GM23338 (cell line): ENCODE results near the gene INPP4B. TPM values are rescaled to one million over a fixed set of nuclear protein-coding genes. Genes with fewer than 3 reads are reported as not detected.

Experiments used
- ATAC-seq: fragments of 200-7000 bp; cut with Tn5 transposase; 3 replicates; pipeline ENCODE4 v1.9.1; 2020
- DNase-seq: peaks from one replicate; pipeline ENCODE4 v3.0.0-alpha.2; 2015; ENCODE audit warnings: low spot score
- H2AFZ ChIP-seq: fragments of 200-600 bp; sonication (generic); 2 replicates; pipeline ENCODE4 v1.8.0; 2016; ENCODE audit warnings: antibody characterized with exemption, mild to moderate bottlenecking, moderate library complexity
- H3F3A ChIP-seq: fragments of 200-600 bp; sonication (generic); replicated peaks from 2 replicates; pipeline ENCODE4 v1.8.0; 2017; ENCODE audit warnings: antibody characterized with exemption, mixed run types, low read depth
- H3K27ac ChIP-seq: fragments of 200-600 bp; sonication (generic); 2 replicates; pipeline ENCODE4 v1.6.1; 2016; ENCODE audit warnings: low read depth
- H3K27me3 ChIP-seq: fragments of 200-600 bp; sonication (generic); 2 replicates; pipeline ENCODE4 v1.8.0; 2016; ENCODE audit warnings: mild to moderate bottlenecking, mixed run types, moderate library complexity; ENCODE audit not compliant: insufficient read depth
- H3K36me3 ChIP-seq: fragments of 200-600 bp; sonication (generic); 2 replicates; pipeline ENCODE4 v1.8.0; 2016; ENCODE audit warnings: mild to moderate bottlenecking; ENCODE audit not compliant: insufficient read depth
- H3K4me1 ChIP-seq: fragments of 200-600 bp; sonication (generic); 2 replicates; pipeline ENCODE4 v1.8.0; 2016; ENCODE audit warnings: mild to moderate bottlenecking, moderate library complexity; ENCODE audit not compliant: insufficient read depth
- H3K4me2 ChIP-seq: fragments of 200-600 bp; sonication (generic); 2 replicates; pipeline ENCODE4 v1.7.1; 2017; ENCODE audit warnings: mixed run types
- H3K4me3 ChIP-seq: fragments of 200-600 bp; sonication (generic); 2 replicates; pipeline ENCODE4 v1.6.1; 2016; ENCODE audit warnings: mixed run types
- H3K79me2 ChIP-seq: fragments of 200-600 bp; sonication (generic); replicated peaks from 2 replicates; pipeline ENCODE4 v1.8.0; 2017; ENCODE audit warnings: mild to moderate bottlenecking; ENCODE audit not compliant: insufficient read depth
- H3K9me2 ChIP-seq: fragments of 200-600 bp; sonication (generic); 2 replicates; pipeline ENCODE4 v1.8.0; 2017; ENCODE audit not compliant: insufficient read depth
- H4K20me1 ChIP-seq: fragments of 200-600 bp; sonication (generic); replicated peaks from 2 replicates; pipeline ENCODE4 v1.8.0; 2017; ENCODE audit warnings: mild to moderate bottlenecking; ENCODE audit not compliant: insufficient read depth
- H3K27ac Mint-ChIP-seq: 2 replicates; pipeline ENCODE4 v1.8.0; 2020; ENCODE audit warnings: inconsistent platforms, mild to moderate bottlenecking, moderate library complexity, mixed read lengths
- H3K27me3 Mint-ChIP-seq: 3 replicates; pipeline ENCODE4 v1.8.0; 2022; ENCODE audit warnings: low read depth, mild to moderate bottlenecking, moderate library complexity, mixed read lengths, inconsistent platforms; ENCODE audit not compliant: insufficient read depth, poor library complexity
- H3K36me3 Mint-ChIP-seq: 3 replicates; pipeline ENCODE4 v1.8.0; 2021; ENCODE audit warnings: low read depth, mild to moderate bottlenecking, inconsistent platforms, moderate library complexity, mixed read lengths
- H3K4me1 Mint-ChIP-seq: 3 replicates; pipeline ENCODE4 v1.8.0; 2020; ENCODE audit warnings: mild to moderate bottlenecking, inconsistent platforms, mixed read lengths
- H3K4me3 Mint-ChIP-seq: 3 replicates; pipeline ENCODE4 v1.8.0; 2021; ENCODE audit warnings: moderate library complexity, mild to moderate bottlenecking, inconsistent platforms, mixed read lengths
- H3K9me3 Mint-ChIP-seq: 3 replicates; pipeline ENCODE4 v1.8.0; 2020; ENCODE audit warnings: moderate library complexity, mild to moderate bottlenecking, inconsistent platforms, mixed read lengths
- EZH2phosphoT487 ChIP-seq: fragments of 200-600 bp; sonication (generic); IDR thresholded peaks from one replicate; pipeline ENCODE4 v1.8.1; 2018; ENCODE audit warnings: antibody characterized with exemption; ENCODE audit not compliant: unreplicated experiment
- JUNB ChIP-seq: IDR thresholded peaks from one replicate; pipeline ENCODE4 v1.6.1; 2016; ENCODE audit warnings: antibody characterized with exemption; ENCODE audit not compliant: unreplicated experiment
- NANOG ChIP-seq: IDR thresholded peaks from 2 replicates; pipeline ENCODE4 v1.6.1; 2016; ENCODE audit warnings: antibody characterized with exemption, borderline replicate concordance
- POLR2AphosphoS5 ChIP-seq: IDR thresholded peaks from 2 replicates; pipeline ENCODE4 v1.6.1; 2016; ENCODE audit warnings: antibody characterized with exemption, low read depth
- STAT1 ChIP-seq: IDR thresholded peaks from one replicate; pipeline ENCODE4 v1.6.1; 2016; ENCODE audit warnings: antibody characterized with exemption; ENCODE audit not compliant: unreplicated experiment
- ZNF114 ChIP-seq: fragments of 250-450 bp; sonication (Bioruptor Pico); IDR thresholded peaks from 2 replicates; pipeline ENCODE4 v1.5.0; 2020; ENCODE audit warnings: mild to moderate bottlenecking, moderate library complexity
- polyA plus RNA-seq: library from polyadenylated mRNA; unstranded; fragments of >200 nt; fragmentation: Nextera tagmentation; extraction: Ambion mirVana; gene quantifications from 2 replicates; pipeline ENCODE4 v1.2.1, GENCODE V29; 2016
- total RNA-seq: library from RNA; depleted of rRNA; stranded (reverse); fragments of >200 nt; shearing (Covaris generic); gene quantifications from 2 replicates; pipeline ENCODE4 v1.2.3, GENCODE V29; 2014
- TF ChIP-seq, protein P1 (sequence below), 2 experiments: fragments of 200-600 bp in 1 of 2; sonication (generic) in 1 of 2; conservative IDR thresholded peaks; 2 replicates each; pipeline versions ENCODE4 v1.5.1 to v1.6.1; 2016 to 2017; ENCODE audit warnings: antibody characterized with exemption in 2 of 2, low read depth in 2 of 2, mild to moderate bottlenecking in 2 of 2, moderate library complexity in 1 of 2
- TF ChIP-seq, protein P2 (sequence below): IDR thresholded peaks from 2 replicates; pipeline ENCODE4 v1.6.1; 2016; ENCODE audit warnings: antibody characterized with exemption
- TF ChIP-seq, protein P3 (sequence below): IDR thresholded peaks from one replicate; pipeline ENCODE4 v1.6.1; 2018; ENCODE audit warnings: antibody characterized with exemption; ENCODE audit not compliant: unreplicated experiment

Gene INPP4B
- total and polyA plus RNA-seq, 2 experiments from 2014 or later: 0.11 to 0.14 TPM

DNA sequence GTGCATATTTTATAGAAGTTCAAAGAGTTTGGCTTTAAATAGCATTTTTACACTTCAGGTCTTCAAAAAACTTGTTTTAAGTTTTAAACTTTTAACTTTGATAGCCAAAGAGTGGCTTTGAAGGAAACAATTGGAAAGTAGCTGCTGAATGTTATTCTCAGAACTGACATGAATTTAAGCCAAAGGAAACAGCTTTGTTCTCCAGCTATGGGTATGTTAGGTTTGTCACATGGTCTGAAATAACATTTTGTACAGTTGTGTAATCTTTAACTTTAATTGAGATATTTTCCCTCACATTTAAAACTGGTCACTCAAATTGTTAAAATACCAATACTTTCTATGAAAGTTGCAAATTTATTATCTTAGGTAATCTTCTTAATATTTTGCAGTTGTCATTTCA lies 645.1 kb downstream of the INPP4B start:
- H3K27ac Mint-ChIP-seq: no peak overlapping the region
- H3K9me3 Mint-ChIP-seq: no peaks in the 10 kb centered on the region
- no peak for DNase-seq
- Histone ChIP-seq H3K27me3 (no peaks in the 10 kb centered on the region), H4K20me1 (no peaks in the 10 kb centered on the region), H2AFZ (no peak overlapping the region), H3K79me2 (no peaks in the 10 kb centered on the region), H3K4me2 (no peak overlapping the region), H3K4me1 (peaks cover 5% of the 10 kb centered on the region; the same call in 1 of the 2 replicates), H3K4me3 (no peak overlapping the region), H3F3A (no peaks in the 10 kb centered on the region), H3K36me3 (no peaks in the 10 kb centered on the region), H3K27ac (no peak overlapping the region), H3K9me2 (no peaks in the 10 kb centered on the region)
- H3K4me1 Mint-ChIP-seq: peaks cover 11% of the 10 kb centered on the region
- H3K4me3 Mint-ChIP-seq: no peak overlapping the region
- H3K27me3 Mint-ChIP-seq: peaks cover 2% of the 10 kb centered on the region
- no peak for ATAC-seq
- no peaks in the 10 kb centered on the region for H3K36me3 Mint-ChIP-seq
- TF ChIP-seq, protein P1, sequence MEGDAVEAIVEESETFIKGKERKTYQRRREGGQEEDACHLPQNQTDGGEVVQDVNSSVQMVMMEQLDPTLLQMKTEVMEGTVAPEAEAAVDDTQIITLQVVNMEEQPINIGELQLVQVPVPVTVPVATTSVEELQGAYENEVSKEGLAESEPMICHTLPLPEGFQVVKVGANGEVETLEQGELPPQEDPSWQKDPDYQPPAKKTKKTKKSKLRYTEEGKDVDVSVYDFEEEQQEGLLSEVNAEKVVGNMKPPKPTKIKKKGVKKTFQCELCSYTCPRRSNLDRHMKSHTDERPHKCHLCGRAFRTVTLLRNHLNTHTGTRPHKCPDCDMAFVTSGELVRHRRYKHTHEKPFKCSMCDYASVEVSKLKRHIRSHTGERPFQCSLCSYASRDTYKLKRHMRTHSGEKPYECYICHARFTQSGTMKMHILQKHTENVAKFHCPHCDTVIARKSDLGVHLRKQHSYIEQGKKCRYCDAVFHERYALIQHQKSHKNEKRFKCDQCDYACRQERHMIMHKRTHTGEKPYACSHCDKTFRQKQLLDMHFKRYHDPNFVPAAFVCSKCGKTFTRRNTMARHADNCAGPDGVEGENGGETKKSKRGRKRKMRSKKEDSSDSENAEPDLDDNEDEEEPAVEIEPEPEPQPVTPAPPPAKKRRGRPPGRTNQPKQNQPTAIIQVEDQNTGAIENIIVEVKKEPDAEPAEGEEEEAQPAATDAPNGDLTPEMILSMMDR (conservative IDR thresholded peaks at IDR 0.05; ENCODE audit: low read depth in 2 of 2): no peak
- TF ChIP-seq, protein P2, sequence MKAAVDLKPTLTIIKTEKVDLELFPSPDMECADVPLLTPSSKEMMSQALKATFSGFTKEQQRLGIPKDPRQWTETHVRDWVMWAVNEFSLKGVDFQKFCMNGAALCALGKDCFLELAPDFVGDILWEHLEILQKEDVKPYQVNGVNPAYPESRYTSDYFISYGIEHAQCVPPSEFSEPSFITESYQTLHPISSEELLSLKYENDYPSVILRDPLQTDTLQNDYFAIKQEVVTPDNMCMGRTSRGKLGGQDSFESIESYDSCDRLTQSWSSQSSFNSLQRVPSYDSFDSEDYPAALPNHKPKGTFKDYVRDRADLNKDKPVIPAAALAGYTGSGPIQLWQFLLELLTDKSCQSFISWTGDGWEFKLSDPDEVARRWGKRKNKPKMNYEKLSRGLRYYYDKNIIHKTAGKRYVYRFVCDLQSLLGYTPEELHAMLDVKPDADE: no peak
- TF ChIP-seq ZNF114 (CRISPR knock-in tag): no peak
- TF ChIP-seq POLR2AphosphoS5: no peak
- TF ChIP-seq STAT1: no peak
- TF ChIP-seq NANOG: no peak
- TF ChIP-seq JUNB: no peak
- no peak for TF ChIP-seq EZH2phosphoT487
- TF ChIP-seq, protein P3, sequence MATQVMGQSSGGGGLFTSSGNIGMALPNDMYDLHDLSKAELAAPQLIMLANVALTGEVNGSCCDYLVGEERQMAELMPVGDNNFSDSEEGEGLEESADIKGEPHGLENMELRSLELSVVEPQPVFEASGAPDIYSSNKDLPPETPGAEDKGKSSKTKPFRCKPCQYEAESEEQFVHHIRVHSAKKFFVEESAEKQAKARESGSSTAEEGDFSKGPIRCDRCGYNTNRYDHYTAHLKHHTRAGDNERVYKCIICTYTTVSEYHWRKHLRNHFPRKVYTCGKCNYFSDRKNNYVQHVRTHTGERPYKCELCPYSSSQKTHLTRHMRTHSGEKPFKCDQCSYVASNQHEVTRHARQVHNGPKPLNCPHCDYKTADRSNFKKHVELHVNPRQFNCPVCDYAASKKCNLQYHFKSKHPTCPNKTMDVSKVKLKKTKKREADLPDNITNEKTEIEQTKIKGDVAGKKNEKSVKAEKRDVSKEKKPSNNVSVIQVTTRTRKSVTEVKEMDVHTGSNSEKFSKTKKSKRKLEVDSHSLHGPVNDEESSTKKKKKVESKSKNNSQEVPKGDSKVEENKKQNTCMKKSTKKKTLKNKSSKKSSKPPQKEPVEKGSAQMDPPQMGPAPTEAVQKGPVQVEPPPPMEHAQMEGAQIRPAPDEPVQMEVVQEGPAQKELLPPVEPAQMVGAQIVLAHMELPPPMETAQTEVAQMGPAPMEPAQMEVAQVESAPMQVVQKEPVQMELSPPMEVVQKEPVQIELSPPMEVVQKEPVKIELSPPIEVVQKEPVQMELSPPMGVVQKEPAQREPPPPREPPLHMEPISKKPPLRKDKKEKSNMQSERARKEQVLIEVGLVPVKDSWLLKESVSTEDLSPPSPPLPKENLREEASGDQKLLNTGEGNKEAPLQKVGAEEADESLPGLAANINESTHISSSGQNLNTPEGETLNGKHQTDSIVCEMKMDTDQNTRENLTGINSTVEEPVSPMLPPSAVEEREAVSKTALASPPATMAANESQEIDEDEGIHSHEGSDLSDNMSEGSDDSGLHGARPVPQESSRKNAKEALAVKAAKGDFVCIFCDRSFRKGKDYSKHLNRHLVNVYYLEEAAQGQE: no peak

DNA sequence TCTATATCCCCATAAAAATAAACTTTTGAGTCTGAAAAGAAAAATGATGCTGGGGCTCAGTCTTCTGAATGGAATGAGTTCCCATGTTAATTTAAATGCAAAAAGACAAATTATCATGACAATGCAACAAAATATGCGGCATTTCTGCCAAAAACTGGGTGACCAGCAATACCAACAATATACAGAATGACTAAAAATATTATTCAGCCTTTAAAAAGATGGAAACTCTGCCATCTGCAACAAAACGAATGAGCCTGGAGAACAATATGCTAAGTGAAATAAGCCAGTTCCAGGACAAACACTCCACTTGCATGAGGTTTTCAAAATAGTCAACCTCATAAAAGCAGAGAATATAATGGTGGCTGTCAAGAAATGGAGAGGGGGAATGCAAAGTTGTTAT lies 651.2 kb downstream of the INPP4B start:
- Mint-ChIP-seq H3K27me3 (peaks cover 2% of the 10 kb centered on the region), H3K4me3 (no peak overlapping the region), H3K9me3 (no peaks in the 10 kb centered on the region), H3K36me3 (no peaks in the 10 kb centered on the region), H3K4me1 (peaks cover 34% of the 10 kb centered on the region), H3K27ac (peak overlapping the region; percentile 27; the same call in 1 of the 2 replicates)
- DNase-seq (no peak), ATAC-seq (no peak)
- H3K4me1 ChIP-seq: peaks cover 21% of the 10 kb centered on the region; the same call in 1 of the 2 replicates
- peak overlapping the region; percentile 48 for H3K4me2 ChIP-seq
- no peak overlapping the region for H2AFZ ChIP-seq
- H3K9me2 ChIP-seq: no peaks in the 10 kb centered on the region
- no peak overlapping the region for H3K27ac ChIP-seq
- H3K4me3 ChIP-seq: peak overlapping the region; percentile 7; the same call in 1 of the 2 replicates
- H3K79me2 ChIP-seq: no peaks in the 10 kb centered on the region
- H3F3A ChIP-seq: no peaks in the 10 kb centered on the region
- H3K36me3 ChIP-seq: no peaks in the 10 kb centered on the region
- H3K27me3 ChIP-seq: no peaks in the 10 kb centered on the region
- H4K20me1 ChIP-seq: no peaks in the 10 kb centered on the region
- TF ChIP-seq, protein P3: no peak
- TF ChIP-seq, protein P2: no peak
- TF ChIP-seq STAT1 (no peak), EZH2phosphoT487 (no peak), ZNF114 (CRISPR knock-in tag) (no peak), POLR2AphosphoS5 (no peak)
- TF ChIP-seq, protein P1 (conservative IDR thresholded peaks at IDR 0.05; ENCODE audit: low read depth in 2 of 2): no peak
